ENCODE measurements around the gene PSMD4.

- TF ChIP-seq POLR2A (IDR thresholded peaks at IDR 0.05; ENCODE audit: low read length) (no peak), CTCF (IDR thresholded peaks at IDR 0.05) (no peak), MAZ (IDR thresholded peaks at IDR 0.05; ENCODE audit: borderline replicate concordance, low read depth, low read length) (no peak), BHLHE40 (IDR thresholded peaks at IDR 0.05; ENCODE audit: low read depth, low read length) (no peak), EP300 (IDR thresholded peaks at IDR 0.05) (no peak), MAFK (IDR thresholded peaks at IDR 0.05; ENCODE audit: partially characterized antibody) (no peak), ZSCAN20 (CRISPR knock-in tag; IDR thresholded peaks at IDR 0.05) (no peak), ELK1 (IDR thresholded peaks at IDR 0.05; ENCODE audit: low read depth, low read length) (no peak), HOXA7 (CRISPR knock-in tag; IDR thresholded peaks at IDR 0.05) (no peak)
Observed at GRCh38 chr1:151267760-151268159, 13.2 kb downstream of the PSMD4 start.
